Stimulated activated CD8-positive, alpha-beta memory T cell treated with anti-CD3 and anti-CD28 coated beads, Interleukin-7, amount 100 ng/mL, for 48 hours (primary cell): Measurements from ENCODE around the gene URB2.

Source experiments
- DNase-seq, 2 donors: peaks; one replicate each; pipeline ENCODE4 v3.0.0-alpha.2; 2020; ENCODE audit warnings: low read depth in 1 of 2; ENCODE audit errors: extremely low read depth in 1 of 2

URB2 gene

DNA sequence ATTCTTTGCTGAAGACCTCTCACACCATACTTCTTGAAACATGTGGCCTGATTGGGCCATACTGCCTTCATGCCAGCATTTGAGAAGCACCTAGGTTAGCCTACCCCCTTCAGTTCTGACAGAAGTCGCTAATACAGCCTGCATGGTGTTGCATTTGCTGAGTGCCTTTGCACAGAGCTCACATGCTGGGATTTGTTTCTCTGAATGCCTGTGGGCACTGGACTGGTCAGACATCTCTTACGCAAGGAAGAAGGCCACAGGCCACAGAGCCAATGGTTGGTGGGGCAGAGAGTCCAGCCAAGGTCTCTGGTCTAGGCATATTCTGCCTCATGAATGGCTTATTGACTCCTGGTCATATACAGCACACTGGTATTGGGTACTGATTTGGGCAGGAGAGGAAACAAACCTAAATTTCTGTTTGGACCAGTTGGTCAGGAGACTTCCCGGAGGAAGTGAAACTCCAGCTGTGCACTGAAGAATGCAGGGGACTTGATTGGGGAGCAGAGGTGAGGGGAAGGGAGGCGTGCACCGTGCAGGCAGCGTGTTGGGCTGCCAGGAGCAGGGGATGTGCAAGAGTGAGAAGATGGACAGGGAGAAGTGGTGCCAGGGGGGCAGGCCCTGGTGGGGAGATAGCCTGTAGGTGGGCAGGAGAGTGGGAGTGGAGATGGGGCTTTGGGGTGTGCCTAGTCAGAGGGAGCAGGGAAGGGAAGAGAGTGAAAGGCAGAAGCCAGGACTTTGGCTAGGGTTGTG lies 18.1 kb downstream of the URB2 start:
- no peak for DNase-seq

DNA sequence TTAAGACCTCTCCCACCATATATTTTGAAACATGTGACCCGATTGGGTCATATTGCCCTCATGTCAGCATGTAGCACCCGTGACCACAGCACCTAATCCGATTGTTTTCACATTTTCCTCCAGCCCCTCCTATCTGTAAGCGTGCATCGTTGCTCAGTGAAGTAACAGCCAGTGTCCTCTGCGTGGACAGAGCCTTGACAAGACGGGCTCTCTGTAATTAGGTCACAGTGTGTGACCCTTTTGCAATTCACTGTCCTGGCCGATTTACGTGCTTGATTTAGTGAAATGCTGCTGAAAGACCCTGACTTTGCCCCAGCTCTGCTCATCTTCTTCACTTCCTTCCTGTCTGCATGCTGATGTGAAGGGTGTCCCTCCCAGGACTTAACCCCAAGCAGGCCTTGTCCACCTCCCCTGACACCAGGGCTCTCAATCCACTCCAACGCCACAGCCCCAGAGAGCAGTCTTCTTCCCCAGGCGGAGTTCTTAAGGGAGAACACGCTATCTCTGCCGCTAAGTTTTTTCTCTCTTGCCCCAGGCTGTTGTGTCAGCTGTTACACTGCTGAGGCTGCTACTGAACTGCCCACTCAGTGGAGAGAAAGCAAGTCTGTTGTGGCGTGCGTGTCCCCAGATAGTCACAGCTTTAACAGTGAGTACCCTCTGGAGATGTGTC lies 19.4 kb downstream of the URB2 start:
- DNase-seq: no peak

DNA sequence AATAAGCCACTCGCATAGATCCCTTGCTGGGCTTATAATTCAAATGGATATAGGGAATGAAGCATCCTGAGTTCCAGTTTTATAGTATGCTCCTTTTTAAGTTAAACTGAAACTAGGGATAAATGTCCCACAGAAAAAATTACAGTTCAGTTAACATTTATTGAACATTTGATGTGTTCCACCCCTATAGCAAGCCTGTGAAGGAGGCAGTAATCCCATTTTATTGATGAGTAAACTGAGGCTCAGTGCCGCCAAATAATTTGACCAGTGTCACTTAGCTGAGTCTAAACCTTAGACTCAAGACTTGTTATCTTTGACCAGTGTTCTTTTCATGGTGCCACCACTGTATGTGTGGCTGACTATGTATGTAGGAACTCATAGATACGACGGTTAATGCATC lies 22.4 kb downstream of the URB2 start:
- no peak for DNase-seq

DNA sequence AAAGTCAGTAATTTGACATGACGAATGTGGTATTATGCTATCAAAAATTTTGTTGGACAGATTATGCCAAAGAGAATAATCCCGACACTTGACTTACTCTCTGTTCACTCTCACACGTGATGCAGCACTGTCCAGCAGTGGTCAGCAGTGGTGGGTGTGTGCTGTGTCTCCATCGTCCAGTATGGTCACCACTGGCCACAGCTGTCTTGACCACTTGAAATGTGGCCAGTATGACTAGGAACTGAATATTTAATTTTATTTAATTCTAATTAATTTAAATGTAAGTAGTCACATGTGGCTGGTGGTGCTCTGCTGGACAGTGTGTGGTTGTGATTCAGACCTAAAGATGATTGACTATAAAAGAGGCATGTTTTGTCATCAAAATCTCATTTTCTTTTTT lies 24.0 kb downstream of the URB2 start:
- DNase-seq: no peak

DNA sequence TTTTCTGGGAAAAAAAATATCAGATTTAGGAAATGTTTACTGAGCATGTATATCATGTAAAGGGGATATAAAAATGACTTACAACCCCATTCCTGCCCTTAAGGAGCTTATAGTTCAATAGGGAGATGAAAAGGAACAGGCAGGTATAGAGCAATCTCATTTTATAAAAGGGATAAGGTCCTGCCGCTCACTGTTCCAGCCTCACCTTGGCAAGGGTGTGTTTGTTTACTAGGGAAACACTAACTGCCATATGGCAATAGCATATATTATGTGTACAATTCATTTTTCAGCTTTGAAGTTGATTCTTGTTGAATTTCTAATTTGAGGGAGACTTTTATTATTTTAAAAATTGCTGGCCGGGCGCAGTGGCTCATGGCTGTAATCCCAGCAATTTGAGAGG lies 25.5 kb downstream of the URB2 start:
- no peak for DNase-seq

DNA sequence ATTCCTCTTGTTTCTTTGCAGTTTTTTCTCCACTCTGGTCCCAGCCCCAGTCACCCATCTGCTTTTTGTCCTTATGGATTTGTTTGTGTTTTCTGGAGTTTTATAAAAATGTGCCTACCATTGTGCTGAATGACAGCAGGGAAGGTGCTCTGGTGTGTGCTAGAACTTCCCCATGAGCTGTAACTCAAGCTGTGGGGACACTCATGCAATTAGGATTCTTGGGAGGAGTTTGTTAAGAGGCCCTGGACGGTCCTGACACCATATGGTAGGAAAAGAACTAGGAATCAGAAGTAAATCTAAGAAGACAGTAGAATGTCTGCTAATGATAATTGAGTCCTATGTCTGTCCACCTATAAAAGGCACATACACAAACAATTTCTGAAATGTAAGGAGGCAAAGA lies 27.4 kb downstream of the URB2 start:
- no peak for DNase-seq

DNA sequence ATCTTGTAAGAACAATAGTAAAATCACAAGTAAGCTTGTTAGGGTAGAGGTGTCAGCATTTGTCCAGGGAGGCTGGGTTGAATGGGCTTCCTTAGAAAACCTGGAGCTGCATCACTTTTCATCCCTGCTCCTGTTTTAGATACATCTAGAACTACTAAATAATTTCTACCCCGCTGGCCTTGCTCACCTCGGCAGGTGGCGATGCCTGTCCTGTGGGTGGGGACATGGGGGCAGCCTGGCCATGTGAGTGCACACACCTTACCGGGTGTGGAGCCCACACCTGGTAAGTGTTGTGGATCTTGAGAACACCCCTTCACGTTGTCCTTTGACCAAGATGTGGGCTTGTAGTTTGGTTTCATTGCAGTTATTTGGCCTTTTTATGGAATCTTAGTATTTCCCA lies 29.7 kb downstream of the URB2 start:
- no peak for DNase-seq

DNA sequence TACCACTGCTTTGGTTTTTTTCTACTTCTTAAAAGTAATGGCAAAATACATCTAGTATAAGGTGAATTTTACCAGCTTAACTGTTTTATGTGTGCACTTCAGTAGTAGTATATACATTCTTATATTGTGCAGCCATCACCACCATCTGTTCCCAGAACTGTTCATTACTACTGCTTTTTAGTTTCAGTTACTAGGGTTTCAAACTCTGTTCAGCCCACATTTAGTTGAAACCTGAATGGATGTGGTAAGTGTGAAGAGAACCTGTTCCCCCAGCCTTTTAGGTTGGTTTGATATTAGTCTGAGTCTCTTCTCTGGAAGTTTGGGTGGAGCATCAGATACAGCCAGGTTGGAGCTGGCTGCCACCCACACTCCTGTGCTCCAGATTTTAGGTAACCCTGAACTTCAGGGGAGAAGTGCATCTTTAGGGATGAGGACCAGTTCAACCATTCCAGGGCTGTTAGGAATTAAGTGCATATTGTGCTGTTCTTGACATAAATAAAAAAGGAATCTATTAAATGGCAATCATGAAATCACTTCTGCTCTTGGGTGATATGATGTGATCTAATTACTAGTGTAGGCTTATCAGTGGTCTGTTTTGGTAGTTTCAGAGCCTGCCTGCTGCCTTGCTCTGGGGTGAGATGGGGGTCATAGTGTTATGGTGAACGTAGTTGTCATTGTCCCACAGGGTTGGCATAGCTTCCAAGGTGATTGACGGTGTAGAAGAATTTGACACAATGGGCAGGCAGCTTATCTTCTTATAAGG lies 32.1 kb downstream of the URB2 start:
- DNase-seq: no peak

DNA sequence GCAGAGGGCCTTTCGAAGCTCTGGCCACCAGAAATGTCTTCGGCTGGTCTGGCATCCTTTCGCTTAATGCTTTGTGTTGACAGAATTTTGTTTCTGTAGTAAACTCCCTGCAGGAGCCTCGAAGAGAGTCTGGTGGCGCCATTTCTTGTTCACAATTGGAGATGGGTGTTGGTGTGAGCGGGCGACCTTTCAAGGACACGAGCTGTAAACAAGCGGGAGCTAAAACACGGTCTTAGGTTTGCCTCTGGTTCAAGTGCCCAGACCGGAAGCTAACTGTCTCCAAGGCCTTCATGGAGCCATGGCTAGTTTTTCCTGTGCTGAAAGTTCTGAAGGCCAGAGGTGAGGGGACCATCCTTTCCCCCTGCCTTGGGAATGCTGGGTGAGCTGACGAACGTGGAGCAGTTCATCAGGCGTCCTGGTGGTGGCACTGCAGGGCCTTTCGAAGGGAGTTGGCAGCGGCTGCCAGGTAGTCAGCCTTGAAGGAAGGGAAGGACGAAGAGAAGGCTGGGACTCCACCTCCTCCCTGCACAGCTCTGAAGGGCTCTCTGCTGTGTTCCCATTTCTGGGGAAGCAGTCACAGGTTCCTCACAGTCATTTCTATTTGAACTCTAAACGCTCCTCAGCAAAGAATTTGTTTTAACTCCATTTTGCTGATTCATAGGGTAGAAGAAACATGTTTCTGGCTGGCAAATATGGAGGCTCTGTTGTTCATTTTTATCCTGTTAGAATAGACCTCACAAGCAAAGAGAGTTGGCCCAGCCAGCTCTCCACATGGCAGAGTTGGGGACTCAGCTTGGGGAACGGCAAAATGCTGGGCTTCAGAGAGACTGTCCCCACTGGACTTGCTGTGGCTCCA lies 35.2 kb downstream of the URB2 start:
- peak; percentile 19 to 48 for DNase-seq

DNA sequence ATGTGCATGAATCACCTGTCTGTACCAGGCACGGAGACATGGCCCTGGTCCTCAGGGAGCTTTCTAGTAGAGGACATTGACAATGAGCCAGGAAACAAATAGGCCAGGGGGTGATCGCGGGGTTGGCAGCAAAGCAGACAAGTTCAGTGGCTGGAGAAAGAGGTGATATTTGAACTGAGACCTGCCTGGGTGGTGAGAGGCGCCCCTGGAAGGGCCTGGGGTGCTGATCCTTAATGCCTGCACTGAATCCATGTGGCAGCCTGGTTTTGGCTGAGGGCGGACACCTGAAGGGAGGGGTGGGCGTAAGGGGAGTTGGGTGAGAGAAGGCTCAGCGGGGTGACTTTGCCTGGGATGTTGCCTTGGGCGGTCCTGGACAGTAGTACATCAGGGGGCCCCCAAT lies 35.9 kb downstream of the URB2 start:
- no peak for DNase-seq

DNA sequence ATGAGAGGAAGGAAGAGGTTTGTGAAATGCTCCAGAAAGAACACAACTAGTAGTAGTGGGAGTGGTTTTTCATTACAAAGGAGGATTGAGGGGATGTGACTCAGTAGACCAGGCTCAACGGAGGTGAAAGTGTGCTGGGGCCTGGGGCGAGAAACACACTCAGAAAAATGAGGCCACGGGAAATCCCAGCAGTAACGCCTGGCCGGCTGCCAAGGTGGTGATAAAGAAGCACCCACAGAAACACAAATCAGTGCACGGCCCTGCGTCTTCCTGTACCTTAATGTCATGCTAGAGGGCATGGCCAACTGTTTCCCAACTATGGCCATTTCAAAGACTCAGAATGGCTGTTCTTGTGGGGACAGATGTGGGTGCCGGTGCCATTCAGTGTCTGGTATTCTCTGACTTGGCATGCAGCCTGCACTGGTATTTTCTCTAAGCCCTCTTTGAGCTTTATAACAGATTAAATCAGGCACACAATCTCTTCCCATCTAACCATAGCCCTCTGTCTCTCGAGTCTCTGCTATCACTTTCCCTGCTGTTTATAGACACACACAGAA lies 38.2 kb downstream of the URB2 start:
- DNase-seq: peak; percentile 62 to 87

DNA sequence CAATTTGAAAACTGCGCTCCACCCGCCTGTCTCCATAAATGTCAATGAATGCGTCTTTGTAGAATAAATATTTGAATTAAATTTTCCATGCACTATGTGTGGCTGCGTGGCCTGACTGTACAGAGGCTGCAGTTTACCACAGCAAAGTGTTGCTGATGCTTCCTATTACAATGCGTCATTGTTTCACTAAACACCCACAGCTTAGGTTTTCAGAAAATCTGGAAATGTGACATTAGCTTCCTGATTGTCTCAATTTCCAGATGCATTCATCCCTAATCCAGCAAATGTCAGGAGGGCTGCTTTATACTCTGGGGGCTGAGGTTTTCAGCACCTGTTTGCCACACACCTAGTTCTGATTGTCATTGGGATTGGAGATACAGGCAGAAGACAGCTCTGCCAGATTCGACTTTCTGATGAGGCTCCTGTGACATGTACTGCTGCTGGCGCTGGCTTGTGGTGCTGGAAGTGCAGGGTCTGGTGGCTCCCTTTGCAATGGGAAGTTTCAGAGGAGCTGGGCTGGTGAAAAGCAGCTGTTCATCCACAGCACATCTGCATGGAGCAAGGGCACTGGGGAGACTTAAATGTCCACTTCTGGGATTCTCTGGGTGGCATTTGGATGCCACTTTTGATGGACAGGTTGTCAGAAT lies 40.0 kb downstream of the URB2 start:
- DNase-seq: no peak

DNA sequence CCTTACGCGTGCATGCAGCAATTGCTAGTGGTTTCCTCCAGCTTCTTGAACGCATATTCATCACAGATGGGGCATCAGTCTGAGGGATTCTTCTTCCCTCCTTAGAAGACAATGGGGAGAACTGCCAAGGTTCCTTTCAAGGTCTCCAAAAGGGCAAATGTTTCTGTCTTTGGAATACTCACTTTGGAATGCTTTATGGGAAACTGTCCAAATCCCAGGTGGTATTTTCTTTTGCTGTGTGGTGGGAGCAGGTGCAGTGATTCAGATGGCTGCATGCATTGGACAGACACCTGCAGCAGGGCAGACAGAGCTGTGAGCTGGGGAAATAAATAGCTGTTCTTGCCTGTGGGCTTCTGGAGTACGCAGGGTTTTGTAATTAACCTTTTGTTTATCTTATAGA lies 40.5 kb downstream of the URB2 start:
- no peak for DNase-seq

DNA sequence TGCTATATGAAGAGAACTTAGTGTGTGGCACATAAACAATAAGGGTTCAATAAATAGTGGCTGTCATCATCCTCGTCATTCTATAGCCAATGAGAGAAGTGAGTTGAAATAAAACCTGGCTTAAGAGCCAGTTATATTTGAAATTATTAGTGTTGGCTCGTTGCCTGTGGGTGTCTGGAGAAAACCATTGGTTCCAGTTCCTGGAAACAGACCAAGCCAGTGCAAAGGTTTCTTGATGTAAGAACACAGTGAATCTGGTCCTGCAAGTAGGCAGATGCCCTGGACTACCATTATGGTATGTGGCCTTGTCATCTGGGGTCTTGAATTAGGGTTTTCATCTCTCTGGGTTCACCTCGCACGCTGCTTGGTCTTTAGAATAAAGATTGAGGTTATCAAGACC lies 43.3 kb downstream of the URB2 start:
- no peak for DNase-seq

DNA sequence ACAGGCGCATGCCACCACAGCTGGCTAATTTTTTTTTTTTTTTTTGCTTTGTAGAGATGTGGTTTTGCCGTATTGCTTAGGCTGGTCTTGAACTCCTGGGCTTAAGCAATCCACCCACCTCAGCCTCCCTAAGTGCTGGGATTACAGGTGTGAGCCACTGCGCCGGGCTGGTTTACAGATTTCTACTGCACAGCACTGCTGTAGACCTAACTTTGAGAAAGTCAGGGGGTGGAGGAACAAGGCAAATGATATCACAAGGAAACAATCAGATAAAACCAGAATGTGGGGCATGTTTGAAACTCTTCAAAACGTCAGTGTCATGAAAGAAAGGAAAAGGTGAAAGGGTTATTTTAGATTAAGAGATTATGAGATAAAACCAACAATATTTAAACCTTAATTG lies 45.3 kb downstream of the URB2 start:
- DNase-seq: no peak

DNA sequence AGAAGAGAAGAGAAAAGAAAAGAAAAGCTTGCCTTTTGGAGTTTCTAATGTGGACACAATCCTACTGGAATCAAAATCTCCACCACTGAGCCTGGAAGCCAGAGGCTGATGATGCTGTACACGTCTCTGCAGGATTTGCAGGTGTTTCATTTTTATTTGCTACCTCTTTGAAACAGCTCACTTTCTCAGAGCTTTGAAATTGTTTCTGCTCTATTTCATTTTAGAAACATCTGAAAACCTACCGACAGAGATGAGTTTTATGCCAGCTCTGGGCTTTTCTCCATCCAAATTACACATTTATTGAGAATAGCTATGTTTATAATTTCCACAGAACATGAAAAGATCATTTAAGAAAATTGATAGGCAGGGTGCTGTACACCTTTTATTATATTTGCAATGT lies 46.2 kb downstream of the URB2 start:
- no peak for DNase-seq

DNA sequence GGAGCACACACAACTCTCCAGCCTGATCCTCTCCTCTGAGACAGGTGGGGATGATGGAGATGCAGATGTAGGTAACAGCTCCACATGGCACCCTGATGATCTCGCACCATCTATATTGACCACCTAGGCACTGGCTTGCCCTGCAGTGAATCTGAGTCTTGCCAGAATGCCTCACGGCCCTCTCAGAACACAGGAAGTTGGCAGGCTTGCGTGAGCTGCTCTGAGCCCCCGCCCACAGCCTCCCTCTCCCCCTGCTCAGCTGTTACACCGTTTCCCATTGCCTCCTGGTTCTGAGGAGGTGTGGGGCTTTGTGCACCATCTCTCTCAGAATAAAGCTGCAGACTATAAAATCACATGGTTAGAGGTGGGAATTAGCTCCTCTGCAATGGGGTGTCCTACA lies 48.0 kb downstream of the URB2 start:
- no peak for DNase-seq

DNA sequence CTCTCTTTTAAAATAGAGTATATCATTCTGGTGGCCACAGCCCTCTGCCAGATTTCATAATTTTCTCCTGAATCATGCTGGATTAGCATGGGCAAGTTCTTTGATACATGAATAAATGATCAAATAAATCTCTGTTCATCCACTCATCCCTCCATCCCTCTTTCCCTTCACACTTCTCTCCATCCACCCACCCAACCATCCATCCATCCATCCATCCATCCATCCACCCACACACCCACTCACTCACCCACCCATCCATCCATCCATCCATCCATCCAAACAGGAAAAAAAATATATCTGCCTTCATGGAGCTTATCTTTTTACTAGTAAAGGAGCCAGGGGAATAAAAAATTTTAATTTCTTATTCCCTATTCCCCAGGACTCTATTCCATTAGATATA lies 49.3 kb downstream of the URB2 start:
- no peak for DNase-seq

DNA sequence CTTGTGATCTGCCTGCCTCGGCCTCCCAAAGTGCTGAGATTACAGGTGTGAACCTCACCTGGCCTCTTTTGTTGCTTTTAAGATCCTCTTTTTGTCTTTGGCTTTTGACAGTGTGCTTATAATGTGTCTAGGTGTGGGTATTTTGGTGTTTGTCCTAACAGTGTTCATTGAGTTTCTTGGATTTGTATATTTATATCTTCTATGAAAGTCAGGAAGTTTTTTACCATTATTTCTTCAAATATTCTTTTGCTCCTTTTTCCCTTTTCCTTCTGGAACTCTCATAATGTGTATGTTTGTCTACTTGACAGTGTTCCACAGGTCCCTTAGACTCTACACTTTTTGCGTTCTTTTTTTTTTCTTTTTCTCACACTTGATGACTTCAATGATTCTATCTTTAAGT lies 59.1 kb downstream of the URB2 start:
- no peak for DNase-seq

DNA sequence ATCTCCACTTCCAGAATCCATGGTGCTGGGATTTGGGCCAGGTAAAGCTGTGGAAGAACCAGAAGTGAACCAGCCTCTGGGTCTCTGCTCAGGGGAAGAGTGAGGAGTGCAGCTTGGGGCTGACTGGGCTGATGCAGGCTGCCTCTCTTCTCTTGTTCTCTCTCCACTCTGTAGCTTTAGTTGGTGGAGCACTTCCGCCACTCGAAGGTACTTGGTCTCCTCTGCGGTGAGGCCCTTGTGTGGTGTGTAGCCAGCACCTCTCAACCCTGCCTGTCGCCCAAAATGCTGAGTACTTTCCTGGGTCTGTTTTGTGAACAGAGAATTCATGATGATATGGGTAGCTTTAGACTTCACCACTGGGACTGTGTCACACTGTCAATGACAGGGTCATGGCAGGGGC lies 63.2 kb downstream of the URB2 start:
- DNase-seq: no peak
